Neural cell (in vitro differentiated cells): ENCODE data around the gene KCNH2. TPM values are rescaled to one million over a fixed set of nuclear protein-coding genes. Genes with fewer than 3 reads are reported as not detected.

ENCODE experiments used
- H2AFZ ChIP-seq: fragments of 200-600, 300-800 bp; sonication (generic), shearing (Covaris generic); 2 replicates; pipeline ENCODE4 v1.6.0; 2014; ENCODE audit warnings: low read depth, mild to moderate bottlenecking, antibody characterized with exemption, low read length, moderate library complexity
- H3F3A ChIP-seq: fragments of 200-600 bp; shearing (Covaris generic); 2 replicates; pipeline ENCODE4 v1.6.1; 2016; ENCODE audit warnings: mild to moderate bottlenecking, moderate library complexity, mixed read lengths, antibody characterized with exemption, low read length; ENCODE audit not compliant: insufficient read depth, poor library complexity, severe bottlenecking
- H3K27ac ChIP-seq: fragments of 200-600, 300-800 bp; sonication (generic), shearing (Covaris generic); 2 replicates; pipeline ENCODE4 v1.5.1; 2014; ENCODE audit warnings: mild to moderate bottlenecking, low read length, moderate library complexity
- H3K27me3 ChIP-seq: fragments of 300-800, 200-600 bp; sonication (generic), shearing (Covaris generic); 2 replicates; pipeline ENCODE4 v1.6.0; 2014; ENCODE audit warnings: mild to moderate bottlenecking, low read depth, low read length, moderate library complexity; ENCODE audit not compliant: insufficient read depth
- H3K36me3 ChIP-seq: fragments of 300-800, 200-600 bp; sonication (generic), shearing (Covaris generic); 2 replicates; pipeline ENCODE4 v1.5.1; 2014; ENCODE audit warnings: mild to moderate bottlenecking, antibody characterized with exemption, low read length, moderate library complexity; ENCODE audit not compliant: insufficient read depth
- H3K4me2 ChIP-seq: fragments of 300-800, 200-600 bp; sonication (generic), shearing (Covaris generic); 2 replicates; pipeline ENCODE4 v1.6.0; 2014; ENCODE audit warnings: mild to moderate bottlenecking, low read length
- H3K4me3 ChIP-seq: fragments of 300-800, 200-600 bp; sonication (generic), shearing (Covaris generic); 2 replicates; pipeline ENCODE4 v1.5.1; 2014; ENCODE audit warnings: mild to moderate bottlenecking, low read length, moderate library complexity
- H3K79me2 ChIP-seq: fragments of 200-600 bp; shearing (Covaris generic); replicated peaks from 2 replicates; pipeline ENCODE4 v1.6.0; 2014; ENCODE audit warnings: mild to moderate bottlenecking, low read length, moderate library complexity; ENCODE audit not compliant: insufficient read depth
- H3K9ac ChIP-seq: fragments of 300-800, 200-600 bp; sonication (generic), shearing (Covaris generic); 2 replicates; pipeline ENCODE4 v1.6.1; 2016; ENCODE audit warnings: mild to moderate bottlenecking, low read length, mixed read lengths
- H3K9me2 ChIP-seq: fragments of 200-600 bp; shearing (Covaris generic); 2 replicates; pipeline ENCODE4 v1.6.1; 2016; ENCODE audit warnings: mild to moderate bottlenecking, low read length, mixed read lengths; ENCODE audit not compliant: insufficient read depth
- H3K9me3 ChIP-seq: fragments of 200-600, 300-800 bp; sonication (generic), shearing (Covaris generic); 2 replicates; pipeline ENCODE4 v1.6.1; 2016; ENCODE audit warnings: mild to moderate bottlenecking, mixed run types, low read length, moderate library complexity, mixed read lengths
- H4K20me1 ChIP-seq: fragments of 200-600 bp; shearing (Covaris generic); 2 replicates; pipeline ENCODE4 v1.6.1; 2016; ENCODE audit warnings: mild to moderate bottlenecking, mixed run types; ENCODE audit not compliant: insufficient read depth
- CTCF ChIP-seq: fragments of 450-650 bp; IDR thresholded peaks from 2 replicates; pipeline ENCODE4 v1.5.1; 2014; ENCODE audit warnings: antibody characterized with exemption, mild to moderate bottlenecking, moderate library complexity; ENCODE audit not compliant: poor library complexity, severe bottlenecking
- EP300 ChIP-seq: fragments of 450-650 bp; conservative IDR thresholded peaks from 2 replicates; pipeline ENCODE4 v1.6.1; 2014; ENCODE audit warnings: antibody characterized with exemption, mild to moderate bottlenecking, moderate library complexity; ENCODE audit not compliant: poor library complexity, severe bottlenecking
- EZH2 ChIP-seq: fragments of 200-600, 300-800 bp; shearing (Covaris generic), sonication (generic); IDR thresholded peaks from 2 replicates; pipeline ENCODE4 v1.6.1; 2014; ENCODE audit warnings: antibody characterized with exemption, low read length, borderline replicate concordance, mild to moderate bottlenecking; ENCODE audit not compliant: insufficient read depth, poor library complexity, severe bottlenecking
- MXI1 ChIP-seq: fragments of 450-650 bp; conservative IDR thresholded peaks from 2 replicates; pipeline ENCODE4 v1.6.1; 2014; ENCODE audit warnings: antibody characterized with exemption, mild to moderate bottlenecking; ENCODE audit not compliant: poor library complexity, severe bottlenecking
- POLR2AphosphoS5 ChIP-seq: IDR thresholded peaks from 2 replicates; pipeline ENCODE4 v1.6.1; 2012
- RAD21 ChIP-seq: fragments of 450-650 bp; conservative IDR thresholded peaks from 2 replicates; pipeline ENCODE4 v1.6.1; 2014; ENCODE audit warnings: antibody characterized with exemption, mild to moderate bottlenecking, moderate library complexity
- REST ChIP-seq: IDR thresholded peaks from 2 replicates; pipeline ENCODE4 v1.6.1; 2012; ENCODE audit warnings: borderline replicate concordance
- SMC3 ChIP-seq: fragments of 450-650 bp; conservative IDR thresholded peaks from 2 replicates; pipeline ENCODE4 v1.6.1; 2014; ENCODE audit warnings: antibody characterized with exemption, mild to moderate bottlenecking, moderate library complexity; ENCODE audit not compliant: poor library complexity
- TAF1 ChIP-seq: IDR thresholded peaks from 2 replicates; pipeline ENCODE4 v1.6.1; 2012; ENCODE audit warnings: low read depth
- polyA plus RNA-seq: library from polyadenylated mRNA; depleted of rRNA; stranded (reverse); fragments of >200 nt; gene quantifications from 2 replicates; pipeline ENCODE4 v1.2.3, GENCODE V29; 2014

The KCNH2 gene
- polyA plus RNA-seq, 1 donor from 2014 or later, result 24.4 TPM

- TF ChIP-seq EZH2 (no peak), MXI1 (no peak), SMC3 (no peak), REST (no peak), EP300 (no peak), POLR2AphosphoS5 (no peak), TAF1 (no peak), RAD21 (no peak), CTCF (no peak)
- no peaks in the 10 kb centered on the region for H3K9me2 ChIP-seq
- no peaks in the 10 kb centered on the region for H3K9me3 ChIP-seq
- H4K20me1 ChIP-seq, result no peaks in the 10 kb centered on the region
- H3K36me3 ChIP-seq, result no peaks in the 10 kb centered on the region
- H3K9ac ChIP-seq, result no peak overlapping the region
- no peaks in the 10 kb centered on the region for H3K79me2 ChIP-seq
- no peak overlapping the region for H2AFZ ChIP-seq
- H3K27me3 ChIP-seq, result peaks cover 25% of the 10 kb centered on the region
- H3F3A ChIP-seq, result no peaks in the 10 kb centered on the region
- no peak overlapping the region for H3K4me2 ChIP-seq
- peak overlapping the region; percentile 58 for H3K4me3 ChIP-seq
- no peak overlapping the region for H3K27ac ChIP-seq
Measured at GRCh38 chr7:151019130-151019447, 41.0 kb upstream of the KCNH2 start.

GRCh38 chr7:151018421-151019129 lies 40.5 kb upstream of the KCNH2 start:
- H4K20me1 ChIP-seq, result no peaks in the 10 kb centered on the region
- H3K9me3 ChIP-seq, result no peaks in the 10 kb centered on the region
- no peak overlapping the region for H3K4me2 ChIP-seq
- H3K9ac ChIP-seq, result peak overlapping the region; percentile 31
- peak overlapping the region; percentile 61 for H3K4me3 ChIP-seq
- no peaks in the 10 kb centered on the region for H3K79me2 ChIP-seq
- no peaks in the 10 kb centered on the region for H3K9me2 ChIP-seq
- no peaks in the 10 kb centered on the region for H3F3A ChIP-seq
- peak; percentile 19 for TF ChIP-seq CTCF
- TF ChIP-seq POLR2AphosphoS5, result no peak
- no peak for TF ChIP-seq EP300
- TF ChIP-seq TAF1, result no peak
- TF ChIP-seq MXI1, result peak; percentile 67
- no peak for TF ChIP-seq REST
- peak; percentile 49 for TF ChIP-seq SMC3
- TF ChIP-seq RAD21, result peak; percentile 9
- TF ChIP-seq EZH2, result no peak
- H3K27me3 ChIP-seq, result peaks cover 25% of the 10 kb centered on the region
- no peak overlapping the region for H3K27ac ChIP-seq
- no peaks in the 10 kb centered on the region for H3K36me3 ChIP-seq
- H2AFZ ChIP-seq, result no peak overlapping the region
